ENCODE results near the gene NR4A1. TPM values are rescaled to one million over a fixed set of nuclear protein-coding genes. Genes with fewer than 3 reads are reported as not detected.

The NR4A1 gene
- total RNA-seq, 4 donors from 2014 or later = 390 to 1,252 (median 718) TPM

DNA sequence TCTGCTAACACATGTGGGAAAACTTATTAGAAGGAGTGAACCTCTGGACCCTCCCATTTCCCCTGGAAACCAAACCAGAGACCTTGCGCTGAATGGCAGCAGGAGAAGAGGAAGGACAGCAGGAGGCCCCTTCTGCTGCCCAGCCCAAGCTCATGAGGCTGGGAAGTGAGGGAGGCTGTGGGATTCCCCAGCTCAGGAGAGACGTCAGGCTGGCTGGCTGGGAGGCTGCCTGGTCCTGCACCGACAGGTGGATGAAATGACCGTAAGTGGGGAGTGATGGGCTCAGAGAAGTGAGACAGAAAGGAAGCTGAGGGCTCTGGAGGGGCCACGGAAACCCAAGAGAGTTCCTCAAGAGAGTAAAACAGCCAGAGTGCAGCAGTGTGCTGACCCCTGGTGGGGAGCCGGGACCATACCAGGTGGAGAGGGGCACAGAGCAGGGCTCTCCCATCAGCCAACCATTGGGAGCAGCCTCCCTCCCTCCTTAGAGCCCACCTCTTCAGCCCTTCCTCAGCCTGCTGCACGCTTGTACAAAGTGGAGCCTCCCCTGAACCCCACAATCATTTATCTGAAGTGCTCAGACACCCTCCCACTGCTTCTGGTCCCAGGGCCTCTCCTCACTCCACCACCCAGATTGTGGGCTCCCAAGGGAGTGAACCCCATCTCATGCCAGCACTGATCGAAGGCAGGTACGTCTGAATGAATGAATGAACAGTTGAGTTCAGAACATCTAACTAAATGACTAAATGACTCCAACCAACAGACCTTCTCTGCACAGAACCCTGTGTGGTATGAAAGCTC, 30.5 kb upstream of the NR4A1 start:
- 45 to 47% methylated on average over 9 of the region's 9 CpGs for WGBS, 2 donors
- peak in 1 of 2 donors; percentile 36 for DNase-seq (ENCODE audit: low spot score in 2 of 2)
- H3K27ac ChIP-seq = no peak overlapping the region
- no peak overlapping the region for H3K4me3 ChIP-seq
- H3K4me1 ChIP-seq = peaks cover 0 to 33% (median 13%) of the 10 kb centered on the region in 4 donors
- no peaks in the 10 kb centered on the region for H3K36me3 ChIP-seq
- TF ChIP-seq EP300 (IDR thresholded peaks at IDR 0.05) (no peak), POLR2A (IDR thresholded peaks at IDR 0.05) (no peak)
- TF ChIP-seq, protein P1, sequence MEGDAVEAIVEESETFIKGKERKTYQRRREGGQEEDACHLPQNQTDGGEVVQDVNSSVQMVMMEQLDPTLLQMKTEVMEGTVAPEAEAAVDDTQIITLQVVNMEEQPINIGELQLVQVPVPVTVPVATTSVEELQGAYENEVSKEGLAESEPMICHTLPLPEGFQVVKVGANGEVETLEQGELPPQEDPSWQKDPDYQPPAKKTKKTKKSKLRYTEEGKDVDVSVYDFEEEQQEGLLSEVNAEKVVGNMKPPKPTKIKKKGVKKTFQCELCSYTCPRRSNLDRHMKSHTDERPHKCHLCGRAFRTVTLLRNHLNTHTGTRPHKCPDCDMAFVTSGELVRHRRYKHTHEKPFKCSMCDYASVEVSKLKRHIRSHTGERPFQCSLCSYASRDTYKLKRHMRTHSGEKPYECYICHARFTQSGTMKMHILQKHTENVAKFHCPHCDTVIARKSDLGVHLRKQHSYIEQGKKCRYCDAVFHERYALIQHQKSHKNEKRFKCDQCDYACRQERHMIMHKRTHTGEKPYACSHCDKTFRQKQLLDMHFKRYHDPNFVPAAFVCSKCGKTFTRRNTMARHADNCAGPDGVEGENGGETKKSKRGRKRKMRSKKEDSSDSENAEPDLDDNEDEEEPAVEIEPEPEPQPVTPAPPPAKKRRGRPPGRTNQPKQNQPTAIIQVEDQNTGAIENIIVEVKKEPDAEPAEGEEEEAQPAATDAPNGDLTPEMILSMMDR (IDR thresholded peaks at IDR 0.05) = peak; percentile 44 to 77 (median 63)
- no peaks in the 10 kb centered on the region for H3K9me3 ChIP-seq
- H3K27me3 ChIP-seq = no peaks in the 10 kb centered on the region

DNA sequence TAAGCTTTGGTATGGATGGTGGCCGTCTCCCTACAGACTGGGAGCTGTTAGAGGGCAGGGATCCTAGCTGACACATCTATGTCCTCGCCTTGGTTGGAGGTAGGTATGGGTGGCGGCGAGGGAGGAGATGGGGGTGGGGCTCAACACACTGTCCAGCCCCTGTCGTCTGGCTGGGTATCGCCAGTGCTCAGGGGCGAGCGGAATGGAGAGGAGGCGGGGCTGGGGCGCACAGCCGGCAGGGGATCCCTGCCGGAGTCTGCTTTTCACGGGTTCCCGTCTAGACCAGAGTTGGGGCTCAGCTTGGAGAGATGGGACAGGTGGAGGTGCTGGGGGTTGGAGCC, 28.4 kb upstream of the NR4A1 start:
- H3K9me3 ChIP-seq = no peaks in the 10 kb centered on the region
- no peaks in the 10 kb centered on the region for H3K36me3 ChIP-seq
- 24 to 40% methylated on average over 14 of the region's 14 CpGs for WGBS, 2 donors
- peaks cover 0 to 38% (median 18%) of the 10 kb centered on the region in 4 donors for H3K4me1 ChIP-seq
- H3K27ac ChIP-seq = peak overlapping the region in 3 of 4 donors; percentile 22 to 88 (median 39)
- TF ChIP-seq POLR2A (IDR thresholded peaks at IDR 0.05) = no peak
- TF ChIP-seq, protein P1 (IDR thresholded peaks at IDR 0.05) = no peak
- TF ChIP-seq EP300 (IDR thresholded peaks at IDR 0.05) = no peak
- peak overlapping the region; percentile 42 to 68 (median 64) for H3K4me3 ChIP-seq
- DNase-seq (ENCODE audit: low spot score in 2 of 2) = no peak
- no peaks in the 10 kb centered on the region for H3K27me3 ChIP-seq

DNA sequence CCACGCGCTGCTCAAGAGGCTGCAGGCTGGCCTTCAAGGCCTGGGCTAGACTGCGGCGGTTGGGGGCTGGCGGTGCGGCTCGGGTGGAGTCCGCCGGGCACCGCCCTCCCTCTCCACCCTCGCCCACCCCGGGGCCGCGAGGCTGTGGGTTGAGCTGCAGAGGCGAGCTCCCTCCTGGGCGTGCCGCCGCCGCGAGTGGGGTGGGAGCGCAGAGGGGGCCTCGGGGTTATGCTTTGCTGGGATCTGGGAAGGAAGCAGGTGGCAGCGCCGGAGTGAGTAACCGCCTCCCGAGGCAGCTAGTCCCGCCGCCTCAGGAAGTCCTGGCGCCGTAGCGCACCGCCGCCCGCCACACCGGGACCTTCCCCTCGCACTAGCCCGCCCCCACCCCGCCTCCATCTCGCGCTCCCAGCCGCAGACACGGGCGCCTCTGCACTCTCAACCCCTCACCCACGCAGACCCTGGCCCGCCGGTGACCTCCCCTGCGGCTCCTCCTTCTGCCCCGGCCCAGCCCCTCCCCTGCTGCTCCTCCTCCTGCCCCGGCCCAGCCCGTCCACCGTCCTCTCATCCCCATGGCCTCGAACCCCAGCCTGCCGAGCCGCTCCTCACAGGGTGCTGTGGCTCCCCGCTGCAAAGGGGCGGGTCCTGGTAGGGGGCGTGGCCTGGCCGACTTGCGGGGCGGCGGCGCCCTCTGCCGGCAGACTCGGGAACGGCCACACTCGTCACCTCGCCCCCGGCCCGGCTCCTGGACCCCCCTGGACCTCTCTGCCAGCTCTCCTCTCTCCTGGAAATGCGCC, 27.9 kb upstream of the NR4A1 start:
- peak overlapping the region; percentile 52 to 88 (median 58) for H3K27ac ChIP-seq
- H3K4me3 ChIP-seq = peak overlapping the region; percentile 42 to 68 (median 64)

DNA sequence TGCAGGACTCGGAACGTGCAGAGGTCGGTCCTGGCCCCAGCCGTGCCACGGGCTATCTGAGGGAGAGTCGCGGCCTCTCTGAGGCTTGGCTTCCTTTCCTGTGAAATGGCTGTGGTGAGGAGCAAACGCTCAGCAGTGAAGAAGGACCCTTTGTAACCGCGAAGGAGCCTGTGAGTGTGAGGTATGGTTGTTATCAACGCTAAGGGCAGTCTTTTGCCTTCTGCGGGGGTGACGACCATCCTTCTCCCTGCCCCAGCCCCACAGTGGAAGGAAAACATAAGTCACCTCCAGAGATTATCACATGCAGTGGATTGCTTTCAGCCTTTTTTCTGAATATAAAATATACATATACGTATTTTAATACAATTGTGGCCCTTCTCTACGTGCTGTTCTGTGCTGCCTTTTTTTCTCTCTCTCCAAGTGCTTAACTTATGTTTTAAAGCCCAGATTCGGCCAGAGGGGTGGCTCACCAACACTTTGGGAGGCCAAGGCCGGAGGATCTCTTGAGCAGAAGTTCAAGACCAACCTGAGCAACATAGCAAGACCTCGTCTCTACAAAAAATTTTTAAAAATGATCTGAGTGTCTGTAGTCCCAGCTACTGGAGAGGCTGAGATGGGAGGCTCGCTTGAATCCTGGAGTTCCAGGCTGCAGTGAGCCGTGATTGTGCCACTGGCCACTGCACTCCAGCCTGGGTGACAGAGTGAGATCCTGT, 27.1 kb upstream of the NR4A1 start:
- Histone ChIP-seq H3K4me1 (peaks cover 0 to 38% (median 18%) of the 10 kb centered on the region in 4 donors), H3K4me3 (peak overlapping the region; percentile 42 to 68 (median 64)), H3K27ac (peak overlapping the region; percentile 52 to 88 (median 58)), H3K27me3 (no peaks in the 10 kb centered on the region), H3K9me3 (no peaks in the 10 kb centered on the region), H3K36me3 (no peaks in the 10 kb centered on the region)
- DNase-seq (ENCODE audit: low spot score in 2 of 2) = no peak
- WGBS, 2 donors = 28 to 37% methylated on average over 15 to 19 of the region's 20 CpGs
- TF ChIP-seq, protein P1 (IDR thresholded peaks at IDR 0.05) = no peak
- TF ChIP-seq POLR2A (IDR thresholded peaks at IDR 0.05) (no peak), EP300 (IDR thresholded peaks at IDR 0.05) (no peak)

More for the DNA sequence above, 27.9 kb upstream of the NR4A1 start:
- WGBS, 2 donors = 1 to 2% methylated on average over 37 to 45 of the region's 70 CpGs
- TF ChIP-seq, protein P1 (IDR thresholded peaks at IDR 0.05) = peak; percentile 95 to 100 (median 99)
- peak in 1 of 2 donors; percentile 41 for TF ChIP-seq EP300 (IDR thresholded peaks at IDR 0.05)
- peak in 1 of 2 donors; percentile 22 for TF ChIP-seq POLR2A (IDR thresholded peaks at IDR 0.05)
- Histone ChIP-seq H3K27me3 (no peaks in the 10 kb centered on the region), H3K36me3 (no peaks in the 10 kb centered on the region), H3K4me1 (peaks cover 0 to 38% (median 18%) of the 10 kb centered on the region in 4 donors), H3K9me3 (no peaks in the 10 kb centered on the region)
- DNase-seq (ENCODE audit: low spot score in 2 of 2) = peak; percentile 84 to 88
